ENCODE results near the gene DHX38.

DNA sequence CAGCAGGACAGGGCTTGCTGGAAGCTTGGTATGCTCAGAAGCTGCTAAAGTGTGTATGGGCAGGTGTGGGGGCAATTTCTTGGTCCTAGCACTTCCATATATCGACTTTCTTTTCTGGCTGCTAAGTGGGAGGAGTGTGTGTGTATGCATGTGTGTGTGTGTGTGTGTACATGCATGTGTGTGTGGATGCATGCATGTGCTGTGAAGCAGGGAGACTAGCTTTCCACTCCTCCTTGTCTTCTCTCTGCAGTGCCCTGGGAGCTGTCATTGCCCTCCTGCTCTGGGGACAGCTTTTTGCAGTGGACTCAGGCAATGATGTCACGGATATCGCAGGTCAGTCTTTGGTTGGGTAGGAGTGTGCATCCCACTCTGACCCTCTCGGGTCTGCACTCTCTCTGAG, 37.7 kb upstream of the DHX38 start:
- TF ChIP-seq, protein P1, sequence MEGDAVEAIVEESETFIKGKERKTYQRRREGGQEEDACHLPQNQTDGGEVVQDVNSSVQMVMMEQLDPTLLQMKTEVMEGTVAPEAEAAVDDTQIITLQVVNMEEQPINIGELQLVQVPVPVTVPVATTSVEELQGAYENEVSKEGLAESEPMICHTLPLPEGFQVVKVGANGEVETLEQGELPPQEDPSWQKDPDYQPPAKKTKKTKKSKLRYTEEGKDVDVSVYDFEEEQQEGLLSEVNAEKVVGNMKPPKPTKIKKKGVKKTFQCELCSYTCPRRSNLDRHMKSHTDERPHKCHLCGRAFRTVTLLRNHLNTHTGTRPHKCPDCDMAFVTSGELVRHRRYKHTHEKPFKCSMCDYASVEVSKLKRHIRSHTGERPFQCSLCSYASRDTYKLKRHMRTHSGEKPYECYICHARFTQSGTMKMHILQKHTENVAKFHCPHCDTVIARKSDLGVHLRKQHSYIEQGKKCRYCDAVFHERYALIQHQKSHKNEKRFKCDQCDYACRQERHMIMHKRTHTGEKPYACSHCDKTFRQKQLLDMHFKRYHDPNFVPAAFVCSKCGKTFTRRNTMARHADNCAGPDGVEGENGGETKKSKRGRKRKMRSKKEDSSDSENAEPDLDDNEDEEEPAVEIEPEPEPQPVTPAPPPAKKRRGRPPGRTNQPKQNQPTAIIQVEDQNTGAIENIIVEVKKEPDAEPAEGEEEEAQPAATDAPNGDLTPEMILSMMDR (IDR thresholded peaks at IDR 0.05), result no peak
- TF ChIP-seq EZH2phosphoT487 (IDR thresholded peaks at IDR 0.05), result no peak

Measured in neural progenitor cell (in vitro differentiated cells).